Measurements from ENCODE around the gene CBFA2T2.
"Not testable (repeated sequence)": the region's sequence is repeated elsewhere in the genome, so short reads cannot be mapped to it uniquely, and the experiment has no call there.

The CBFA2T2 gene

GRCh38 chr20:33470866-33471265, 19.0 kb upstream of the CBFA2T2 start:
- DNase-seq (ENCODE audit: low spot score): no peak

GRCh38 chr20:33472868-33473435, 16.9 kb upstream of the CBFA2T2 start:
- DNase-seq (ENCODE audit: low spot score): no peak

GRCh38 chr20:33474097-33474873, 15.6 kb upstream of the CBFA2T2 start:
- DNase-seq (ENCODE audit: low spot score): no peak

GRCh38 chr20:33474963-33475362, 14.9 kb upstream of the CBFA2T2 start:
- no peak for DNase-seq (ENCODE audit: low spot score)

- no peak for DNase-seq (ENCODE audit: low spot score)
Observed at GRCh38 chr20:33475381-33476152, 14.3 kb upstream of the CBFA2T2 start.

GRCh38 chr20:33477386-33478234, 12.3 kb upstream of the CBFA2T2 start:
- no peak for DNase-seq (ENCODE audit: low spot score)

- DNase-seq (ENCODE audit: low spot score): no peak
Observed at GRCh38 chr20:33480048-33480447, 9.8 kb upstream of the CBFA2T2 start.

GRCh38 chr20:33481431-33481941, 8.4 kb upstream of the CBFA2T2 start:
- no peak for DNase-seq (ENCODE audit: low spot score)

- no peak for DNase-seq (ENCODE audit: low spot score)
Observed at GRCh38 chr20:33482581-33482980, 7.3 kb upstream of the CBFA2T2 start.

- DNase-seq (ENCODE audit: low spot score): not testable (repeated sequence)
Observed at GRCh38 chr20:33483186-33483585, 6.7 kb upstream of the CBFA2T2 start.

- no peak for DNase-seq (ENCODE audit: low spot score)
Observed at GRCh38 chr20:33488201-33488600, 1.7 kb upstream of the CBFA2T2 start.

- not testable (repeated sequence) for DNase-seq (ENCODE audit: low spot score)
Observed at GRCh38 chr20:33488661-33489494, 1.0 kb upstream of the CBFA2T2 start.

- DNase-seq (ENCODE audit: low spot score): peak; percentile 99
Observed at GRCh38 chr20:33489495-33490022, 337 bp upstream of the CBFA2T2 start.

- DNase-seq (ENCODE audit: low spot score): no peak
Observed at GRCh38 chr20:33490934-33491656, 1.2 kb downstream of the CBFA2T2 start.

- DNase-seq (ENCODE audit: low spot score): no peak
Observed at GRCh38 chr20:33493076-33493766, 3.3 kb downstream of the CBFA2T2 start.

- not testable (repeated sequence) for DNase-seq (ENCODE audit: low spot score)
Observed at GRCh38 chr20:33496776-33497175, 6.9 kb downstream of the CBFA2T2 start.

GRCh38 chr20:33499355-33499754, 9.5 kb downstream of the CBFA2T2 start:
- DNase-seq (ENCODE audit: low spot score): no peak

- no peak for DNase-seq (ENCODE audit: low spot score)
Observed at GRCh38 chr20:33501000-33501399, 11.1 kb downstream of the CBFA2T2 start.

- DNase-seq (ENCODE audit: low spot score): no peak
Observed at GRCh38 chr20:33503564-33503963, 13.7 kb downstream of the CBFA2T2 start.
